ENCODE measurements around the gene EMC7. TPM values are rescaled to one million over a fixed set of nuclear protein-coding genes. Genes with fewer than 3 reads are reported as not detected.

EMC7 gene
- total and polyA plus RNA-seq, 10 of the 15 experiments (the other 5 are each of a cell fraction or from before 2014, with no cell fraction given) = 16.5 to 88.9 (median 45.0) TPM

- ChIA-PET RAD21 (ENCODE audit: unreplicated experiment) (no interaction called here), POLR2A (interaction anchor here (0.6 kb wide), 1 partner anchor 16 kb away, joined by 5 read pairs; no protein-coding TSS in a partner anchor), CTCF (interaction anchor here (1.2 kb wide), 1 partner anchor 153 kb away, joined by 4 read pairs; the partner anchor contains the start of gene KATNBL1), SMC1A (ENCODE audit: uncharacterized antibody, unreplicated experiment) (no interaction called here)
- H4K20me1 ChIP-seq (ENCODE audit: control insufficient read depth, insufficient read depth) = no peaks in the 10 kb centered on the region
- BruUV-seq (replicated peaks) = no TSS peak
- no peak overlapping the region for H3K4me3 ChIP-seq
- H3K4me2 ChIP-seq (ENCODE audit: control insufficient read depth, insufficient read depth) = no peak overlapping the region
- DNase-seq (ENCODE audit: low read depth, low spot score) (no peak), ATAC-seq (no peak), FAIRE-seq (no peak)
- H3K79me2 ChIP-seq (ENCODE audit: control insufficient read depth, insufficient read depth, low read length) = no peaks in the 10 kb centered on the region
- H3K4me1 ChIP-seq (ENCODE audit: control insufficient read depth, insufficient read depth, low read length) = no peaks in the 10 kb centered on the region
- no peak overlapping the region for H3K27ac ChIP-seq (ENCODE audit: control insufficient read depth, insufficient read depth)
- 59% methylated on average over 5 of the region's 5 CpGs for WGBS (ENCODE audit: insufficient coverage, insufficient replicate concordance, low lambda C conversion rate, missing lambda C conversion rate)
- intact Hi-C loops (cut with micrococcal nuclease; ENCODE audit: unreplicated experiment) = no loop called here
- TF ChIP-seq MXI1 (IDR thresholded peaks at IDR 0.05; ENCODE audit: low read depth, low read length) = no peak
- TF ChIP-seq KAT2A (conservative IDR thresholded peaks at IDR 0.05; ENCODE audit: control insufficient read depth, low read depth, low read length) = no peak
- TF ChIP-seq RCOR1 (conservative IDR thresholded peaks at IDR 0.05; ENCODE audit: low read depth, low read length) = no peak
- TF ChIP-seq HDAC2 (IDR thresholded peaks at IDR 0.05) = no peak
- no peak for TF ChIP-seq LARP7 (IDR thresholded peaks at IDR 0.05)
- no peak for TF ChIP-seq SIX5 (IDR thresholded peaks at IDR 0.05; ENCODE audit: low read depth, low read length, severe bottlenecking)
- no peak for TF ChIP-seq PRDM15 (CRISPR knock-in tag; IDR thresholded peaks at IDR 0.05)
- H3K9ac ChIP-seq (ENCODE audit: control insufficient read depth, insufficient read depth, low read length) = no peak overlapping the region
- H3K9me3 ChIP-seq (replicated peaks; ENCODE audit: control insufficient read depth, insufficient read depth, low read length) = no peaks in the 10 kb centered on the region; the same call in 2 of the 3 replicates
- no peaks in the 10 kb centered on the region for H3K27me3 ChIP-seq (replicated peaks in 1 of 2; ENCODE audit: control insufficient read depth in 2 of 2, insufficient read depth in 2 of 2, low read length in 1 of 2)
- in situ Hi-C loops (cut with MboI) = loop anchor here (25.0 kb wide), 1 partner anchor 530 kb away; the partner anchor contains the start of gene GOLGA8B
- no peak overlapping the region for H2AFZ ChIP-seq (ENCODE audit: control insufficient read depth, low read depth, low read length)
- no peaks in the 10 kb centered on the region for H3K36me3 ChIP-seq (ENCODE audit: control insufficient read depth in 2 of 2, insufficient read depth in 2 of 2, low read length in 1 of 2)
Observed at GRCh38 chr15:34056911-34057310, 44.8 kb downstream of the EMC7 start.
